ENCODE measurements around the gene ZIC1.

DNA sequence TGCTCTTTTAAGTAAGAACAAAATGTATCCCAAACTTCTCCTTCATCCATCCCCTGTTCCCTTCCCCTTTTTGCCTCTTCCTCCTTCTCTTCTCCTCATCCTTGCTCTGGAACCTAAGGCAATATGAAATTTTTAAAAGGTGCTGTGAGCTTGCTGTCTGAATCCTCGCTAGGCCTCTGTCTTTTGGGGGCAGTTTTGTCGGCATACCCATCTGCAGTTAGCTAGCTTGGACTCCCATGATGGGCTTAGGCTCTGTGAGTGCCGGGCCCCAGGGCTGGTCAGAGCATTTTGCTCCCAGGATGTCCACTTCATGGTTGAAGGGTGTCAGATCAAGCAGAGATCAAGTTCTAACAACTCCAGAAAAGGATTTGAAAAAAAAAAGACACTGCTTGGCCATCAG lies 18.6 kb downstream of the ZIC1 start:
- TF ChIP-seq, protein P1, sequence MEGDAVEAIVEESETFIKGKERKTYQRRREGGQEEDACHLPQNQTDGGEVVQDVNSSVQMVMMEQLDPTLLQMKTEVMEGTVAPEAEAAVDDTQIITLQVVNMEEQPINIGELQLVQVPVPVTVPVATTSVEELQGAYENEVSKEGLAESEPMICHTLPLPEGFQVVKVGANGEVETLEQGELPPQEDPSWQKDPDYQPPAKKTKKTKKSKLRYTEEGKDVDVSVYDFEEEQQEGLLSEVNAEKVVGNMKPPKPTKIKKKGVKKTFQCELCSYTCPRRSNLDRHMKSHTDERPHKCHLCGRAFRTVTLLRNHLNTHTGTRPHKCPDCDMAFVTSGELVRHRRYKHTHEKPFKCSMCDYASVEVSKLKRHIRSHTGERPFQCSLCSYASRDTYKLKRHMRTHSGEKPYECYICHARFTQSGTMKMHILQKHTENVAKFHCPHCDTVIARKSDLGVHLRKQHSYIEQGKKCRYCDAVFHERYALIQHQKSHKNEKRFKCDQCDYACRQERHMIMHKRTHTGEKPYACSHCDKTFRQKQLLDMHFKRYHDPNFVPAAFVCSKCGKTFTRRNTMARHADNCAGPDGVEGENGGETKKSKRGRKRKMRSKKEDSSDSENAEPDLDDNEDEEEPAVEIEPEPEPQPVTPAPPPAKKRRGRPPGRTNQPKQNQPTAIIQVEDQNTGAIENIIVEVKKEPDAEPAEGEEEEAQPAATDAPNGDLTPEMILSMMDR (IDR thresholded peaks at IDR 0.05): no peak
- TF ChIP-seq POLR2A (IDR thresholded peaks at IDR 0.05) (no peak), EP300 (IDR thresholded peaks at IDR 0.05) (no peak)

All from tibial nerve (tissue), 4 donors.